GM18502 (cell line): ENCODE data around the gene PRB3.

Experiments used
- ATAC-seq: cut with Tn5 transposase; IDR thresholded peaks from one replicate; pipeline ENCODE4 v1.9.1; 2021; ENCODE audit warnings: mild to moderate bottlenecking; ENCODE audit not compliant: unreplicated experiment, poor library complexity

PRB3 gene

DNA sequence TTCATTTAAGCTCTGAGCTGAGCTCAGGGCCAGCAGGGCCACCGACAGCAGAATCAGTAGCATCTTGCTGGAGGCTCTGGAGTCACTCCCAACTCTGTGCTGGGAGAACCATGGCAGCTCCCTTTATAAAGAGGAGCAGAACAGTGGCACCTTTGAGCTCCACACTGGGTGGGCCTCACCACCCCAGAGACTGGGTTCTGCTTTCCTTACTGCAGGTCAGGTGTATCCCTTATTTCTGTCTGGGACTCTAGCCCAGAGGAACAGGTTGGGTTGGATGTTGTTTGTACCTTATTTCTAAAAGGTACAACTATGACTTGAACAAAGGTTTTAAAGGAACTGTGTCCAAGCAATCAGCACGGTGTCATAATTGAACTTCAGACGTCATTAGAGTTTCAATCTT is at the start of gene PRB3:
Gene PRB3, minus strand, starts transcription at position 101 of the 400 bp plus-strand sequence. Its CDS starts 38 bp downstream, at position 63.
- no peak for ATAC-seq

DNA sequence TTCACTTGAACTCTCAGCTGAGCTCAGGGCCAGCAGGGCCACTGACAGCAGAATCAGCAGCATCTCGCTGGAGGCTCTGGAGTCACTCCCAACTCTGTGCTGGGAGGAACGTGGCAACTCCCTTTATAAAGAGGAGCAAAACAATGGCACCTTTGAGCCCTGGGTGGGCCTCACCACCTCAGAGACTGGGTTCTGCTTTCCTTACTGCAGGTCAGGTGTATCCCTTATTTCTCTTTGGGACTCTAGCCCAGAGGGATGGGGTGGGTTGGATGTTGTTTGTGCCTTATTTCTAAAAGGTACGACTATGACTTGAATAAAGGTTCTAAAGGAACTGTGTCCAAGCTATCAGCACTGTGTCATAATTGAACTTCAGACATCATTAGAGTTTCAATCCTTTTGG is 40.8 kb upstream of the PRB3 start, which contains the start of gene PRB4:
Gene PRB4, minus strand, starts transcription at position 101 of the 400 bp plus-strand sequence. Its CDS starts 38 bp downstream, at position 63.
- ATAC-seq, result no peak

DNA sequence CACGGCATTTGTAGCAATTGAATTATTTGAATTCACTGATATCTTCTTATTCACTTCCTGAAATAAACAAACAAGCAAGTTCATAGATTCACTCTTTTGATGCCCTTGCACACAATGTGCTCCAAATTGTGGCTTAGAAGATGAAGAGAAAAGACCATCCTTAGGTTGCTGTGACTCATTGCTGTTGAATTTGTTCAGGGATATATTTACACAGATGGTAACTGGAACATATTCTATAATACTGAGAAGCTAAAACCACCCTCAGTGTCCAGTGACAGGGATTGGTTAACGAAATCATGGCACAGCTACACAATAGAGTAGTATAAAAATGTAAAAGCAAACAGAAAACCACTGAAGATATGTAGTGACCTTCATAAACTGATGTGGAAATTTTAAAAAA is 37.6 kb upstream of the PRB3 start:
- ATAC-seq, result no peak

DNA sequence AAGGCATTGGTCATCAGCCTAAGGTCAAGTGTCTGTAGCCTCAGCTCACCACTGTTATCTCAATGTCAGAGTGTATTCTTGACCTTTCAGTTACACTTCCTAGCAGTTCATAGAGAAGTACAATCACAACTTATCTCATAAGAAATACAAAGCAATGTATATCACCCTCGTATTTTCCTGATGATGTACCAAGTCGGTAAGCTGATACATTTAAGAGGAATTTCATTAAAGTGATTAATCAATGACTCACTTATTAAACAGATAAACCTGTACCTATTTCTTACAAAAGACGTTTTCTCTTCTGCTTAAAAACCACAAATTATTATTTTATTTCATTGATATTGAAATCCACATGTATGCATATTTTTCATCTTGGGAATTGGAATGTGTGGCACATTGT is 3.9 kb upstream of the PRB3 start:
- no peak for ATAC-seq

DNA sequence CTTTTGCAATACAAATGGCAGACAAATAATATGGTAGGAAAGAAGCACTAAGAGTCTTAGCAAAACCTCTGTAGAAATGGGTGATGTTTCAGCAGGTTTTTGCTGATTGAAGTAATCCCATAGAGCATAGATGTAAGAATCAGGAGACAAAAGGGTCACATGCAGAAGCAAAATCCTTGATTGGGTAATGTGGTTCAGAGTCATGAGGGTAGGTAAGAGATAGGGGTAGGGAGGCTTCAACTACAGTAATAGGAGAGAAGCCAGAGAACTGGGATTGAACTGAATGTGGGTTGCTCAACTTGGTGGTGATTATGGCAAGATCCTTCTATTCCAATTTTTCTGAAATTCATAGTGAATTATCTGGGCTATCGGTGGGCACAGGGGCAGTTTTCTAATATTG is 5.0 kb downstream of the PRB3 start:
- ATAC-seq, result no peak

DNA sequence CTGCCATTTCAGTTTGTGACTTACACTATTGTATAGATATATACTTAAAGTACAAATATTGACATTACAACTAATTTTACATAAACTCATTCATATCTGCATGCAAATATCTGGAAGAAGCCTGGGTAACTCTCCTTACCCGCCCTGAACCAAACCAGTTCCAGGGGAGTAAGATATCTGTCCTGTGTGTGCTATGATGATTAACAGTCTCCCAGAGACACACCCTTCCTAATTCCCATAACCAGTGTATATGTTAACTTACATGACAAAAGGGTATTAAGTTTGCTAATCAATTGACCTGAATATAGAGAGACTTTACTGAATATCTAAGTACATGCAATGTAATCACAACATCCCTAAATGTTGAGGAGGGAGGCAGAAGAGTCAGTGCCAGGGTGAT is 23.0 kb downstream of the PRB3 start:
- no peak for ATAC-seq

DNA sequence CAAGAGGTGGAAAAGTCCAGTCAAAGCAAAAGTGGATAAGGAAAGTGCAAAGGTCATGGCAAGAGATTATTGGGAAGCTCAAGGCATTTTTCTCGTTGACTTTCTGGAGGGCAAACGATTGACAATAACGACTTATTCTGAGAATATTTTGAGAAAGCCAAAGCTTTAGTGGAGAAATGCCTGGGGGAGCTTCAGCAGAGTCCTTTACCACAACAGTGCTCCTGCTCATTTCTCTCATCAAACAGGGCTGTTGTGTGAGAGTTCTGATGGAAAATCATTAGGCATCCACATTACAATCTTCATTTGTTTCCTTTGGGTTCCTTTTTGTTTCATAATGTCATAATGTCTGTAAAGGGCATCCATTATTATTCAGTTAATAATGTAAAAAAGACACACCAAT is 26.9 kb downstream of the PRB3 start:
- ATAC-seq, result no peak

DNA sequence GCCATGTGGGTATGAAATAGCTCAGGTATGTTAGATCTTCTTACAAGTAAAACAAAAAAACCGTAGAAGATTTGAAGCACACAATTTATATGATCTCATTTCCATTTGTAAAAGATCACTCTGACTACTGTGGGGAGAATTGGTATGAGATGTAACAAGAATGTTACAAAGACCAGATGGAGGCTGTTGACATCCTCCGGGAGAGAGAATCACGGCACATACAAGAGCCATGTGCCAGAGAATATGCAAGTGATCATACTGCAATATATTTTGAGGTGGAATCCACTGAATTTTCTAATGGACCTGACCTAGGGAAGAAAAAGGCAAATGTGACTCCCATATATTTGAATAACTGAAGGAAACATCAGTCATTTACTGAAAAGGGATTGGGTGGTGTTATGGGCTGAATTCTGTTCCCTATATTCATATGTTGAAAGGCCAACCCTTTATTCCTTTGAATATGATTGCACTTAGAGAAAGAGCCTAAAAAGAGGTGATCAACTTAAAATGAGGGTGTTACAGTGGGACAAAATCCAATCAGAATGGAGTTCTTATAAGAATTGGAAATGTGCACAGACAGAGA is 29.1 kb downstream of the PRB3 start:
- no peak for ATAC-seq

DNA sequence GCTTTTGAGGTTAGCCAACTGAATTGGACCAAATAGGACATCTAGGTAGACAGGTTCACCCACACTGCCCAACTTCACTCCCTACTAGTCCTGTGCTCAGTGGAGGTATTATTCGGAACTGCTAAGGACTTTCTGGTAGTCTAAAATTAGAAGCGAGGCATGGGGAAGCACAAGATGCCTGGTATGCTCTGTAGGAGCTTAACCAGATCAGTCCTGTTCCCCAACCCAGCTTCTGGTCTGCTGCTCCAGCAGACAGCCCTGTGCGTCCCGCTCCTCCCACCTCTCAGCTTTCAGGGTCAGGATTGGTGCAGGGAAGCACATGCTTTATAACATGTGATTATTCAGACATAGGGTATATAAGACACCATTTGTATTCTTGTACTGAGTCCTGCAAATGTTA is 31.2 kb downstream of the PRB3 start:
- no peak for ATAC-seq

DNA sequence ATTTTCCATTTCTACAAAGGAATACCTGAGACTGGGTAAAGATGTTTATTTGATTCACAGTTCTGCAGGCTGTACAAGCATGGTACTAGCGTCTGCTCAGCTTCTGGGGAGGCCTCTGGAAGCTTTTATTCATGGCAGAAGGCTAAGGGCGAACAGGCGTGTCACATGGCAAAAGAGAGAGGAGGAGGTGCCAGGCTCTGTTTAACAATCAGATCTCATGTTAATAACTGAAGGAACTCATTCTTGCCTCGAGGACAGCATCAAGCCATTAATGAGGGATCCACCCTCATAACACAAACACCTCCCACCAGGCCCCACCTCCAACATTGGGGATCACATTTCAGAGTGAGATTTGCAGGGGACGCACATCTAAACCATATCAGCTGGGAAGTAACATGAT is 36.0 kb downstream of the PRB3 start:
- no peak for ATAC-seq

DNA sequence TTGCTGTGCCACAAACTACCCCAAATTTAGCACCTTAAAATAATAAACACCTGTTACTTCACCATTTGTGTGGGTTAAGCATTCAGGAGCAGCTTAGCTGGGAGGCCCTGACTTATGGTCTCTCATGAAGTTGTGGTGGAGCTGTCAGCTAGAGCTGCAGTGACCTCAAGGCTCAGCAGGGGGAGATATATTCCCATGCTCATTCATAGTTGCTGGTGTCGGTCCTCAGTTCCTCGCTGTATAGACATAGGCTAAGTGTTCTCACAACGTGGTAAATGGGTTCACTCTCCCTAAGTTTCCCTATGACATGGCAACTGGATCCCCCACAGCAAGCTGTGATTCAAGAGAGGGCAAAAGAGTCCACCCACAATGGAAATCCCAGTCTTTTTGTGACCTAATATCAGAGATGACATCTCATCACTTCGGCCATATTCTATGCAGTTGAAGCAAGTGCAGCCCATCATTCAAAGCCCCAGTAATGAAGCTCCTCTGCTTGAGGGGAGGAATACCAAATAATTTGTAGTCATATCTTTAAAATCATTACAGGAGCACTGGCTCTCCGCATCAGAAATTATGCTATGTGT is 41.1 kb downstream of the PRB3 start:
- no peak for ATAC-seq

DNA sequence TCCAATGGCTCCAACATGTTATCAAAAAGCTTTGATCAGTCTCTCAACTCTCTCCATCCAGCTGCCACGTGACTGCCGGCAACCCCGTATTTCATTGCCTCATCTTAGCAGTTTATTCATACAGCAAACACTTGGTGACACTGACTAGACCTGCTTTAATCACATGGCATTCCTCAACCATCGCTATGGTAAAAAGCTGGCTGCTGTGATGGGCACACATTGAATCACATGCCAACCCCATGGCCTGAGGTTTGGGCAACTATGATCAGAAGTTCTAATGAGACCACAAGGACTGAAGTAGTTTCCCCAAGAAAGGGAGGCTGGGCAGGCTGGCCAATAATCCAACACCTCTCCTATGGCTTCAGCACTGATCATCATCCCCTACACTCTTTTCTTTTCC is 42.1 kb downstream of the PRB3 start:
- ATAC-seq, result no peak
